AG08395 (cell line): ENCODE data around the gene LRRTM4.
"Not testable (repeated sequence)": the region's sequence is repeated elsewhere in the genome, so short reads cannot be mapped to it uniquely, and the experiment has no call there.

Source experiments
- DNase-seq: peaks from one replicate; pipeline ENCODE4 v3.0.0; 2012; ENCODE audit warnings: mixed read lengths, low spot score

Gene LRRTM4

GRCh38 chr2:76862901-76863300 lies 659.3 kb downstream of the LRRTM4 start:
- DNase-seq: no peak

DNA sequence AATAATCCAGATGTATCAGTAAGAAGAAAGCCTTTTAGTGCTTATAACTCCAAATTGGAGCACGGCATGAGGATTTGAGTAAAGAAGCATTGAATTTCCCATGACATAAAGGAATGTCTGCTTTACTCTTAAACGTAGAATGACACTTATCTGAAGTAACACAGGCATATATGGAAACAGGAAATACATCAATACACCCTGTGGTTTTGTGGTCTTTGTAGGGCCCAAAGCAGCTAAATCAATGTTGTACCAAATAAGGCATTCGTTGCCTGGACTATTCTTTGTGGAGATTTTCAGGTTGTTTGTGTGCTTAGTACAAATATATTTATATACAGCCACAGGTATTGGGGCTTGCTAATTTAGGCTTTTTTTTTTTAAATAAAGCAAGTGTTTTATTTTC lies 660.5 kb downstream of the LRRTM4 start:
- no peak for DNase-seq

GRCh38 chr2:76851000-76851399 lies 671.2 kb downstream of the LRRTM4 start:
- DNase-seq: no peak

DNA sequence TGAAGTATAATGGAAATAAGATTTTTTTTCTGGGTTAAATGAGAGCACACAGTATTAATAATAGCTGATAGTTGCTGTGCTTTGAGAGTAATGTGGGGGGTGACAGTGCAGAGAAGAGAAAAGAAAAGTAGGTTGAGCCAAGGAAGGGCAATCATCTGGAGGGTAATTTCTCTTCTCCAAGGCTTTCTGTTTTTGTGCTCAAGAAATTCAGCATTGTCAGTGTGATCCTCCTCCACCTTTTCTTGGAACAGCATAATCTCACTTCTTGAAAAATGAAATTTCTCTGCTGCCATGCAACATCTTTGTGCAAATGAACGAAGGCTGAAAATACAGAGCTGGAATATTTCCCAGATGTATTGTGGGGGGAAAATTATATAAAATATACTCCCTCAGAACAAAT lies 673.1 kb downstream of the LRRTM4 start:
- DNase-seq: no peak

DNA sequence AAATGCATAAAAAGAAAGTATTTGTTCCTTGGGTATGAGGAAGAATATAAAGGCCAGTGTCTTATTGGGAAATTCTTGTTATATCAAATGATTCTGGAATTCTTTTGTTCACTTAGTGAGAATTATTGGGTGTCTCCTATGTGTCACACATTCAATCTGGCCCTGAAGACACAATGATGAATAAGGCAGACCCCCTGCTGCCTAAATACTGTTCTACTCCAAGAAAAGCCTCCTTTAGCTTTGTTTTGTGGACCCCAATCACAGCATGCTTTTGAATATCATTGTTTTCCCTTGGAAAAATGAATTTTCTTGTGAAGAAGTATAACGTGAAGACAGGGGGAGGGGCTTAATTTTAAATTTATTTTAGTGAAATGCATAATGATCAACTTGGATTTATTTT lies 682.4 kb downstream of the LRRTM4 start:
- no peak for DNase-seq

DNA sequence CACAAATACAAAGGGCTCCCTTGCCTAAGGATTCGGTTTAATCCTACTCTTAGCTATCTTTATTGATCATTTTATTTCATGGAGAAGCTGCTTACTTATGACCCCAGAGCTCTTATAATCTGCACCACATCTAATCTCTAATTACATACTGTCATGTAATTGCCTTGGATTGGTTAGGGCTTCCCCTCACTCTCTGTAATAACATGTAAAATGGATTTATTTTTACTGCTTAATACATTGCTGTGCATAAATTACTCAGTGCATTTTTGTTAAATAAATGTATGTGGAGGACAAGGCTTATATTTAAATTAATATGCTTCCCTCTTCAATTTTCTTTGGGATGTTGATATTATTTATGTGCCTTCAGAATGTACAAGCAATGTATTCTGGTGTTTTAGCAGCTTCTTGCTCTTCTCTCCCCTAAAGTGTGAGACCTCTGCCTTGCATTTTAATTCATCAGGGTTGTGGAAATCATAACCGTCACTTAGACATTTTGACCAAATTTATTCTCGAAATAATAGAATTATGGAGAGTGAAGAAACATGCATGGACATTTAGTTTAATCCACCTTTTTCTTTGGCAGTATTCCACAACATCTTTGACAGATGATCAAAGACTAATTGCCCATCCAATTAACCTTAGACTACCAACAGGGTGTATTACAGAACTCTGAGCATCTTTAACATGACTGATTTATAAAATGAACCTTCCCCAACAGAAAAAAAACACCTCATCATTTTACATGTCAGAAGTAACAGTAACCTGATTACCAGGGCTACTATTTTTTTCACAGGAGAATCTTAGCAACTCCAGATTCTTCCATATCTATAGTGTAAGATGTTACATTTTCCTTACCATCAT lies 692.6 kb downstream of the LRRTM4 start:
- no peak for DNase-seq

DNA sequence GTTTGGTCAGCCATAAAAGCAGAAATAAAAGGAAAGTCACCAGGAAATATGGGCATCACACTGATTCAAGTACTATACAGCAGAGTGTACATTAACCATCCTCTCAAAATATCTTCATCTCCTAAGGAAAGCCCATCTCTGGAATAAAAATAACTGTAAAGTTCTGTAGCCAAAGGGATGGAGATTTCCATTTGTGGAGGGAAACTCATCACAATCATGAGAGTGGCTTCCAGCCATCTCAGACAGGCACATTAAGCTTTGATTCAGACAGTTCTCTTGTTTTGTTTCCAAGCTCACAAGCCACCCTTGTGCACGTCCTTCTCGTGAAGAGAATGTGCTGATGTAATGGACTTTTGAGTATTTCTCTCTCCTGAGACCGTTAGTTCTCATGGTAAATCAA lies 695.5 kb downstream of the LRRTM4 start:
- no peak for DNase-seq

GRCh38 chr2:76825140-76825970 lies 696.8 kb downstream of the LRRTM4 start:
- DNase-seq: no peak

DNA sequence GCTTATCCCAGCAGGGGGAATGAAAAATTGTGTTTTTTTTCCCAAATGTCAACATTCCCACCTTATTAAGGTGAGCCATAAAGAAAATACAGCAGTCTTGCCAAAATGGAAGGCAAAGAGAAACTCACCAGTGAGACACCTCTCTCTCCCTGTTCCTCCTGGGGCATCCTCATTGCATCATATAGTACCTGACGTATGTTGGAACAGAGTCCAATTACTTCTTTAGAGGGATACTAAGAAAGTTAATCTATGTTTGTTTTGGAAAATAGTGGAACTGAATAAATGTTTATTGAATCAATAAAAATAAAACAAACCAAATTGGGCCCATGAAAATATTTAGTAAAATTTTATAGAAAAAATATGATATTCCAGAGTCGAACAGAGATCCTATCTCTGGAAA lies 700.4 kb downstream of the LRRTM4 start:
- DNase-seq: no peak

GRCh38 chr2:76813084-76813483 lies 709.1 kb downstream of the LRRTM4 start:
- no peak for DNase-seq

- no peak for DNase-seq
Measured at GRCh38 chr2:76812156-76812555, 710.0 kb downstream of the LRRTM4 start.

- no peak for DNase-seq
Measured at GRCh38 chr2:76809136-76809535, 713.0 kb downstream of the LRRTM4 start.

DNA sequence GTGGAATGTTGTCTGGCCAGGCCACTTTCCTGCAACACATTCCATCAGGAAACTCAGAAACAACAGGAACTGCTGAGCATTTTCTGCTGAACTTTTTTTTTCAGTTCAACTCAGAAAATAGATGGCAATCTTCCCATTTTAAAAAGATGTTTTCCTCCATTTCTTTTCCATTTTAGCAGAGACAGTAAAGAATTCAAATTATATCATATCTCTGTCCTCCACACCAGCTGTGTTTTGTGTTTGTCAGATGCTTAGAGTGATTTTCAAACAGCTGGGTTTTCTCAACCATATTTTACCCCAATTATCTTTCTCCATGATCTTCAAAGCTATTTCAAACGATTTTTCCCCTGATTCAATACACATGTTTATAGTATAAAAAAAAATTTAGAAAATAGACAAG lies 713.4 kb downstream of the LRRTM4 start:
- DNase-seq: no peak

- DNase-seq: no peak
Measured at GRCh38 chr2:76793647-76794334, 728.4 kb downstream of the LRRTM4 start.

DNA sequence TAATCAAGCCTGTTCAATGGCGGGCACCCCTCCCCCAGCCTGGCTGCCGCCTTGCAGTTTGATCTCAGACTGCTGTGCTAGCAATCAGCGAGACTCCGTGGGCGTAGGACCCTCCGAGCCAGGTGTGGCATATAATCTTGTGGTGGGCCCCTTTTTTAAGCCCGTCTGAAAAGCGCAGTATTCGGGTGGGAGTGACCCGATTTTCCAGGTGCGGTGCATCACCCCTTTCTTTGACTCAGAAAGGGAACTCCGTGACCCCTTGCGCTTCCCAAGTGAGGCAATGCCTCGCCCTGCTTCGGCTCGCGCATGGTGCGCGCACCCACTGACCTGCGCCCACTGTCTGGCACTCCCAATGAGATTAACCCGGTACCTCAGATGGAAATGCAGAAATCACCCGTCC lies 740.9 kb downstream of the LRRTM4 start:
- DNase-seq: not testable (repeated sequence)

DNA sequence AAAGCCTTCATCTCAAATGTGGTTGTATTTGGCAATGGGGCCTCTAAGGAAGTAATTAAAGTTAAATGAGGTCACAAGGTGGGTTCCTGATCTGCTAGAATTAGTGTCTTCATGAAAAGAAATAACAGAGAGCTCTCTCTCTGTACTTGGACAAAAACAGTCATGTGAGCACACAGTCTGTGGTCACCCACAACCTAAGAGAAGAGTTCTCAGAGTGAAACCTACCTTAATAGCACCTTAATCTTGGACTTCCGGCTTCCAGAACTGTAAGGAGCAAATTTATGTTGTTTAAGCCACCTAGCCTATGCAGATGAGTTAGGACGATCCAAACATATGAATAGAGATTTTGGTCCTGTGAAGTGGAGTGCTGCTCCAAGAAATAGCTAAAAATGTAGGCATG lies 758.9 kb downstream of the LRRTM4 start:
- DNase-seq: no peak

DNA sequence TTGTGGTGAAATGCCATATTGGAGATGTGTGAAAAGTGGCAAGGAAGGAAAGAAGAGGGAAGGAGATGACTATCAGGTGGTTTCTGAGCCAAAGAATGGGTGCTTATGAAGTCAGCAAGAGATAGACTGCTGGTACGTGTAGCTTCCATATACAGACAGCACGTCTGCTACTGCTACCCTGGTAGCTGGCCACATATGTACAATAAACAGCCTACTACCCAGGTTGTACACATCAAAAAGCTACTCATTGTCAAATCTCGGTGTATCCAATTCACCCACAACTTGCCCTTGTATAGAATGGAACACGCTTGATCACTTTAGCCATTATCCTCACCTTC lies 761.8 kb downstream of the LRRTM4 start:
- DNase-seq: no peak

- no peak for DNase-seq
Measured at GRCh38 chr2:76759634-76760366, 762.4 kb downstream of the LRRTM4 start.

GRCh38 chr2:76752506-76752905 lies 769.7 kb downstream of the LRRTM4 start:
- no peak for DNase-seq

- DNase-seq: no peak
Measured at GRCh38 chr2:76749858-76750257, 772.3 kb downstream of the LRRTM4 start.

- no peak for DNase-seq
Measured at GRCh38 chr2:76748581-76749296, 773.4 kb downstream of the LRRTM4 start.
